GM10248 (cell line): ENCODE results near the gene HOXC11.

Source experiments
- CTCF ChIA-PET: fragments of 300-600 bp; sonication (Branson Sonifier 250); formaldehyde crosslinking; extraction: SDS; loops from one replicate; lab custom pipeline; 2021; ENCODE audit warnings: antibody characterized with exemption; lab: Yijun Ruan, JAX
- POLR2A ChIA-PET: fragments of 350-650 bp; sonication (Branson Sonifier 250); formaldehyde crosslinking; extraction: SDS; loops from one replicate; lab custom pipeline; 2020; ENCODE audit warnings: antibody characterized with exemption; lab: Yijun Ruan, JAX
- DNase-seq: peaks from one replicate; pipeline ENCODE4 v3.0.0; 2012; ENCODE audit errors: extremely low spot score
- TF ChIP-seq, protein P1 (sequence below): IDR thresholded peaks from 2 replicates; pipeline ENCODE4 v1.5.1; 2012; ENCODE audit warnings: mild to moderate bottlenecking, low read depth; ENCODE audit errors: extremely low read depth, missing control alignments, control extremely low read depth

HOXC11 gene

DNA sequence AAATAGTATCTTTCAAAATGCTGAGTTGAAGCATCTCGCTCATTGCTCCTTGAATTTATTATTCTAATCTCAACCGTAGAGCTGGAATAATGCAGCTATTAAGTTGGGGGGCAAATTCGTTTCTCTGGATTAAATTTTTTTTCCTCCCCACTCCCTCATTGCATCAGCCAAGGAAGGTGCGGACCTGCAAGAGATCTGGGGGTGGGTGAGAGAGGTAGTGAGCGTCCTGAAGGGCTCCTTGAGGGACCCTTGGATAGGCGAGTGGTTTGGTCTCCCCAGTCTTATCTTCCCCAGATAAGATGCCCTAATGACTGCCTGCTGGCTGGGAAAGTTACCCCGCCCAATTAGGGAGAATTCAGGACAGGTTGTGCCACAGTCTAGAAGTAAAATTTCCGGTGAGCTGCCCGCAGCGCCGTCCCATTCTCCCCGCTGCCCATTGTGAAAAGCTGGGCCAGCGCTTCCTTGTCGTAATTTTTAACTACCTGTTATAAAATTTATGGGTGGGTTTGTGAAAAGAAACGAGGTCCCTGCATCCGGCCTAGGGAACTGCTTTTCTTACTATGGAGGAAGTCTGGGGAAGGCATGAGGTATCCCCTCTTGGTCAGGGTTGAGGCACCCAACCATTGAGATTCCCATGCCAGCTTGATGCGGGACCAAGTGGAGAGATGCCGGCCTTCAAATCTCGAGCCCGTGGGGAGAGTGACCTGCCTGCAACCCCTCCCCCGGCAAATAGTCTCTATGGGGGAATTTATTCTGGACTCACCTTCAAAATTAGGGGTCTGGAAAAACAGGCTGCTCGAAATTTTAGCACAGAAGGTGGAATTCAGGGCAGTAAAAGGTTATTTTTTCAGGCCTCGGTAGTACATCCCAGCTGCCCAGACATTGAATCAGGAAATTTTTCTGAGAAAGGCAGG is 42.3 kb downstream of the HOXC11 start:
- no peak for DNase-seq
- TF ChIP-seq, protein P1, sequence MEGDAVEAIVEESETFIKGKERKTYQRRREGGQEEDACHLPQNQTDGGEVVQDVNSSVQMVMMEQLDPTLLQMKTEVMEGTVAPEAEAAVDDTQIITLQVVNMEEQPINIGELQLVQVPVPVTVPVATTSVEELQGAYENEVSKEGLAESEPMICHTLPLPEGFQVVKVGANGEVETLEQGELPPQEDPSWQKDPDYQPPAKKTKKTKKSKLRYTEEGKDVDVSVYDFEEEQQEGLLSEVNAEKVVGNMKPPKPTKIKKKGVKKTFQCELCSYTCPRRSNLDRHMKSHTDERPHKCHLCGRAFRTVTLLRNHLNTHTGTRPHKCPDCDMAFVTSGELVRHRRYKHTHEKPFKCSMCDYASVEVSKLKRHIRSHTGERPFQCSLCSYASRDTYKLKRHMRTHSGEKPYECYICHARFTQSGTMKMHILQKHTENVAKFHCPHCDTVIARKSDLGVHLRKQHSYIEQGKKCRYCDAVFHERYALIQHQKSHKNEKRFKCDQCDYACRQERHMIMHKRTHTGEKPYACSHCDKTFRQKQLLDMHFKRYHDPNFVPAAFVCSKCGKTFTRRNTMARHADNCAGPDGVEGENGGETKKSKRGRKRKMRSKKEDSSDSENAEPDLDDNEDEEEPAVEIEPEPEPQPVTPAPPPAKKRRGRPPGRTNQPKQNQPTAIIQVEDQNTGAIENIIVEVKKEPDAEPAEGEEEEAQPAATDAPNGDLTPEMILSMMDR = no peak
- ChIA-PET CTCF (interaction anchor here (1.0 to 4.2 kb wide), 7 partner anchors 9 to 192 kb away, joined by 3 to 26 read pairs (median 7); partner anchors contain the start of genes HOXC10 and HOXC5), POLR2A (no interaction called here)

DNA sequence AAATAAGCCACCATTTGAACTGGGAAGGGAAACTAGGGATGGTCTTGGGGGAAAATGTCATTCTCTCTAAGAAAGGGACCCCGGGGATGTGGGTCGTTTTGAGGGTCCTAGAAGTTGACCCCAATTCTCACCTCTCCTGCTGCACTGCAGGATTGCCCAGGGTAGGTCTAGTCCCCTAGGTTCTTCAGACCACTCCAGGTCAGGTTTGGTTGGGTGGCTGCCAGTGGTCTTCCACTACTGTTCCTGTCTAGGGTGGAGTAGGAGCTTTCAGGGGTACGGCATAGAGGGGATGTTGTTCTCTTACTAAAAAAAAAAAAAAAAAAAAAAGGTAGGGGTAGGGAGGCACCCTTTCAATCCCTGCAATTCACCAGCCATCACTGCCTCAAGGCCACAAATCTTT is 43.1 kb downstream of the HOXC11 start:
- TF ChIP-seq, protein P1 = no peak
- CTCF ChIA-PET = interaction anchor here (0.7 to 4.2 kb wide), 10 partner anchors 9 to 201 kb away, joined by 3 to 26 read pairs (median 6); partner anchors contain the start of genes HOXC10 and HOXC5
- DNase-seq = no peak
- POLR2A ChIA-PET = no interaction called here

DNA sequence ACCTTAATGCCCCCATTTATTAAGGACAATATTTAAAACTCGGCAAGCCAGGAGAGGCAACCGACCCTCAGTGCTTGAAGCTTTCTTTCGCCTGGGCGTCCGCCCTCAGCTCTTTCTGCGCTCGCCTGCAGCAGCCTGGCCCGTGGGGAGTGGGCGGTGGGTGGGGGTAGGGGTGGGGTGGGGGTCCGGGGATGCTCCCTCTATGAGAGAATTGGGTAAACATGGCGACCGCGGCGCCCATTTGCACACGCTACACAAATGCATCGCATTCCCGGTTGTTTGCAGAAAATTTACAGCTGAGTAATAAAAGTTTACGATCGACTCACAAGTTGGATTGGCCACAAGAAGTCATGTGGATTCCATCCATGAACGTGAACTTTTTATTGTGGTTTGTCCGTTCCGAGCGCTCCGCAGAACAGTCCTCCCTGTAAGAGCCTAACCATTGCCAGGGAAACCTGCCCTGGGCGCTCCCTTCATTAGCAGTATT is 43.6 kb downstream of the HOXC11 start:
- ChIA-PET POLR2A (no interaction called here), CTCF (interaction anchor here (0.7 to 4.2 kb wide), 12 partner anchors 10 to 200 kb away, joined by 3 to 26 read pairs (median 6); partner anchors contain the start of genes HOXC10, HOXC5 and SMUG1)
- no peak for DNase-seq
- TF ChIP-seq, protein P1 = no peak

DNA sequence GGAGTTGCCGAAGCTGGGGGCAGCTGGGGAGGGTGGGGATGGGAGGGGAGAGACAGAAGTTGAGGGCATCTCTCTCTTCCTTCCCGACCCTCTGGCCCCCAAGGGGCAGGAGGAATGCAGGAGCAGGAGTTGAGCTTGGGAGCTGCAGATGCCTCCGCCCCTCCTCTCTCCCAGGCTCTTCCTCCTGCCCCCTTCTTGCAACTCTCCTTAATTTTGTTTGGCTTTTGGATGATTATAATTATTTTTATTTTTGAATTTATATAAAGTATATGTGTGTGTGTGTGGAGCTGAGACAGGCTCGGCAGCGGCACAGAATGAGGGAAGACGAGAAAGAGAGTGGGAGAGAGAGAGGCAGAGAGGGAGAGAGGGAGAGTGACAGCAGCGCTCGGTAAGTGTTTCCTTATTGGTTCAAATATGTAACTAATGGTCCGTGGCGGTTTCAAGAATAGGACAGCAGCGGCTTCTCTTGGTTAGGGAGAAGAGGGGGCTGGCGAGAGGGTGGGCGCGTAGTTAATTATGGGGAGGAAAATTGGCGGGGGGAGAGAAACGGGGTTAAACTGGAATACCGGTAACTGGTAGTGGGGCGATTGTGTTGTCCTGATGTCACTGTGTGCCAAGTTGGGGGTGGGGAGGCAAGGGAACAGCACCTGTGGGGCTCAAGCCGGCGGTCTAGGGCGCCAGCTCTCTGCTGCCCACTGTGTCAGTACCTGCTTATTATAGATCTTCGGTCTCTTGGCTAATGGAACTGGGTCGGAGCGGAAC is 44.3 kb downstream of the HOXC11 start:
- no peak for DNase-seq
- POLR2A ChIA-PET = interaction anchor here (0.6 kb wide), 1 partner anchor 37 kb away, joined by 3 read pairs; the partner anchor contains the start of gene HOXC4
- TF ChIP-seq, protein P1 = no peak
- CTCF ChIA-PET = interaction anchor here (0.8 to 4.2 kb wide), 14 partner anchors 10 to 199 kb away, joined by 3 to 26 read pairs (median 6); partner anchors contain the start of genes HOXC10, HOXC5 and SMUG1

DNA sequence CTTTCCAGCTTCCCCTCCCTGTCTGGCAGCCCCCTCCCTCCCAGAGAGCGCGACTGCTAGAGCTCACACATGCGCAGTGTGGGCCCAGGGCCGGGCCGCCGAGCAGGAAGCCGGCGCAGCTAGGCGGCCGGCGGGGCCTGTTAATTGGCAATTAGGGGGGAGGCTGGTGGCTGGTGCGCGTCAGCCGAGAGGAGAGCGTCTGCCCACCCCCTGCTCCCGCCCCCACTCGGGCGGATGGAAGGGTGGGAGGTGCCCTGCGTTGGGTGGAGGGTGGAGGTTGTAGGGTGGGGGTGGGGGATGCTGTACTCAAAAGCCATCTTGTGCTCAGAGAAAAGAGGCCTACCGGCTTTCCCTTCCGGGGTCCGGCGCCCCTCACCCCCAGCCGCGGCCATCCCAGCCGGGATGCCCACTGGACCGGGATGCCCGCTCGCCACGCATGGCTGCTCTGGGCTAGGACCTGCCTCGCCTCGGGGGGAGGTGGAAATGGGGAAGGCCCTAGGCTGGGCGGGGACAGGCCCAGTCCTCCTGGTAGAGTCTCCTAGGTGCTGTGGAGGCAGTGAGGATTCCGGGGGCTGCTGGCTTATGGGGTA is 45.0 kb downstream of the HOXC11 start:
- DNase-seq = peak; percentile 94
- TF ChIP-seq, protein P1 = no peak
- POLR2A ChIA-PET = interaction anchor here (0.6 kb wide), 1 partner anchor 36 kb away, joined by 3 read pairs; the partner anchor contains the start of gene HOXC4
- CTCF ChIA-PET = interaction anchor here (0.8 to 4.2 kb wide), 12 partner anchors 11 to 199 kb away, joined by 4 to 26 read pairs (median 8); partner anchors contain the start of genes HOXC10, HOXC5 and SMUG1
